Endothelial cell of umbilical vein (primary cell): ENCODE results near the gene MEIOB. TPM values are rescaled to one million over a fixed set of nuclear protein-coding genes. Genes with fewer than 3 reads are reported as not detected.

Source experiments
- BruUV-seq: library from RNA; stranded (reverse); fragments of 400-500 nt; replicated peaks from 2 replicates; lab custom pipeline; 2021; lab: Mats Ljungman, UMichigan
- CTCF ChIA-PET: fragments of 300-600, 350-600 bp; sonication (Branson Sonifier 250); formaldehyde crosslinking; loops from one replicate; lab custom pipeline; 2021; ENCODE audit warnings: antibody characterized with exemption, inconsistent platforms; lab: Charles Lee
- POLR2A ChIA-PET: fragments of 300-600, 350-600 bp; sonication (Branson Sonifier 250); formaldehyde crosslinking; loops from one replicate; lab custom pipeline; 2021; ENCODE audit warnings: antibody characterized with exemption, inconsistent platforms; lab: Charles Lee
- DNase-seq: peaks from one replicate; pipeline ENCODE4 v3.0.0-alpha.2; 2011; ENCODE audit warnings: low read depth, low spot score
- FAIRE-seq: peaks from 2 replicates; lab custom pipeline; 2011; peaks lifted over from hg19 to GRCh38; lab: Jason Lieb, UNC
- H2AFZ ChIP-seq: 2 replicates; pipeline ENCODE4 v1.6.0; 2012; ENCODE audit warnings: low read depth, low read length, control low read depth, inconsistent platforms
- H3K27ac ChIP-seq: 2 replicates; pipeline ENCODE4 v1.5.1; 2011; ENCODE audit warnings: low read depth, mild to moderate bottlenecking, control low read depth, low read length, moderate library complexity; ENCODE audit not compliant: insufficient read depth
- H3K27me3 ChIP-seq, 2 experiments: 2 replicates each; pipeline versions ENCODE4 v1.6.0 to v1.6.1; 2011; ENCODE audit warnings: low read length in 2 of 2, mixed read lengths in 1 of 2; ENCODE audit not compliant: control insufficient read depth in 2 of 2, insufficient read depth in 2 of 2
- H3K36me3 ChIP-seq, 2 experiments: 2 replicates in 1 of 2; 3 replicates in 1 of 2; pipeline ENCODE4 v1.5.1; 2011; ENCODE audit warnings: low read length in 2 of 2, mild to moderate bottlenecking in 1 of 2, moderate library complexity in 1 of 2; ENCODE audit not compliant: control insufficient read depth in 2 of 2, insufficient read depth in 2 of 2; ENCODE audit errors: extremely low read depth in 1 of 2
- H3K4me1 ChIP-seq: 3 replicates; pipeline ENCODE4 v1.5.1; 2011; ENCODE audit warnings: mild to moderate bottlenecking, low read length; ENCODE audit not compliant: control insufficient read depth, insufficient read depth; ENCODE audit errors: extremely low read depth
- H3K4me2 ChIP-seq: 2 replicates; pipeline ENCODE4 v1.6.1; 2011; ENCODE audit warnings: low read length, control low read depth, mixed read lengths; ENCODE audit not compliant: insufficient read depth
- H3K4me3 ChIP-seq, 3 experiments: fragments of 200-600 bp in 1 of 3; sonication (generic), shearing (Covaris generic) in 1 of 3; replicated peaks in 1 of 3; 2 replicates each; pipeline ENCODE4 v1.5.1; 2011 to 2016; ENCODE audit warnings: control low read depth in 3 of 3, low read length in 3 of 3, mild to moderate bottlenecking in 2 of 3, inconsistent platforms in 1 of 3, low read depth in 1 of 3, moderate library complexity in 1 of 3; ENCODE audit not compliant: insufficient read depth in 1 of 3
- H3K79me2 ChIP-seq: 2 replicates; pipeline ENCODE4 v1.6.0; 2012; ENCODE audit warnings: low read length, inconsistent platforms; ENCODE audit not compliant: control insufficient read depth, insufficient read depth
- H3K9ac ChIP-seq: replicated peaks from 2 replicates; pipeline ENCODE3; 2011; ENCODE audit warnings: low read length, control low read depth; ENCODE audit not compliant: insufficient read depth; ENCODE audit errors: extremely low read depth
- H3K9me1 ChIP-seq: replicated peaks from 3 replicates; pipeline ENCODE4 v1.6.0; 2011; ENCODE audit warnings: mild to moderate bottlenecking, low read length; ENCODE audit not compliant: control insufficient read depth, insufficient read depth; ENCODE audit errors: extremely low read depth
- H3K9me3 ChIP-seq: replicated peaks from 2 replicates; pipeline ENCODE4 v1.5.1; 2012; ENCODE audit warnings: low read length, inconsistent platforms; ENCODE audit not compliant: control insufficient read depth, insufficient read depth
- H4K20me1 ChIP-seq: replicated peaks from 2 replicates; pipeline ENCODE3; 2011; ENCODE audit warnings: mild to moderate bottlenecking, low read length; ENCODE audit not compliant: control insufficient read depth, insufficient read depth; ENCODE audit errors: extremely low read depth
- EZH2 ChIP-seq: IDR thresholded peaks from 2 replicates; pipeline ENCODE4 v1.6.1; 2012; ENCODE audit warnings: borderline replicate concordance, low read depth, mild to moderate bottlenecking, moderate library complexity, low read length, inconsistent platforms; ENCODE audit not compliant: severe bottlenecking
- FOS ChIP-seq: IDR thresholded peaks from 2 replicates; pipeline ENCODE4 v1.6.1; 2011; ENCODE audit warnings: mild to moderate bottlenecking, low read length, moderate library complexity, borderline replicate concordance; ENCODE audit not compliant: insufficient read depth
- GATA2 ChIP-seq: IDR thresholded peaks from 2 replicates; pipeline ENCODE4 v1.7.0; 2011; ENCODE audit warnings: low read depth, mild to moderate bottlenecking, moderate library complexity, mixed read lengths, low read length; ENCODE audit not compliant: insufficient read length, insufficient read depth
- JUN ChIP-seq: IDR thresholded peaks from 2 replicates; pipeline ENCODE4 v1.6.1; 2011; ENCODE audit warnings: borderline replicate concordance, low read depth; ENCODE audit not compliant: insufficient read length, insufficient read depth
- MAX ChIP-seq: IDR thresholded peaks from 2 replicates; pipeline ENCODE4 v1.6.1; 2011; ENCODE audit not compliant: insufficient read depth, insufficient read length
- MYC ChIP-seq: IDR thresholded peaks from one replicate; pipeline ENCODE4 v1.6.1; 2011; ENCODE audit warnings: mild to moderate bottlenecking, low read depth, low read length
- POLR2A ChIP-seq: IDR thresholded peaks from 2 replicates; pipeline ENCODE4 v1.6.1; 2012; ENCODE audit warnings: low read depth, mild to moderate bottlenecking, control low read depth, low read length
- POLR2AphosphoS5 ChIP-seq: IDR thresholded peaks from 2 replicates; pipeline ENCODE4 v1.6.1; 2012; ENCODE audit warnings: low read depth, mild to moderate bottlenecking, control low read depth, low read length, moderate library complexity; ENCODE audit not compliant: insufficient read depth
- dilution Hi-C: fragments of 300-500 bp; cut with MboI; formaldehyde crosslinking; loops from one replicate; pipeline ENCODE4 v1.15.0; 2019; ENCODE audit warnings: low sequenced_read_pairs; ENCODE audit not compliant: extremely low pct_ligation_motif_present
- intact Hi-C: fragments of 100-400 bp; cut with micrococcal nuclease; formaldehyde crosslinking; loops from one replicate; pipeline ENCODE4 v1.10.0; 2022
- polyA plus RNA-seq, 4 experiments: library from polyadenylated mRNA; depleted of rRNA in 3 of 4; stranded (reverse) in 3 of 4; unstranded in 1 of 4; fragments of >200 nt; gene quantifications; 2 replicates each; pipeline versions ENCODE4 v1.2.1 to v1.2.3, GENCODE V29; 2011 to 2012; ENCODE audit warnings: missing spikeins in 1 of 4
- total RNA-seq: library from RNA; stranded (reverse); gene quantifications from 2 replicates; pipeline ENCODE4 v1.2.3, GENCODE V29; 2021
- TF ChIP-seq, protein P1 (sequence below), 2 donors: IDR thresholded peaks; 1 replicate in 1 of 2; 2 replicates in 1 of 2; pipeline ENCODE4 v1.5.1; 2011; ENCODE audit warnings: low read length in 2 of 2, mild to moderate bottlenecking in 2 of 2, moderate library complexity in 2 of 2, control low read depth in 1 of 2, inconsistent platforms in 1 of 2, low read depth in 1 of 2; ENCODE audit not compliant: insufficient read depth in 1 of 2; ENCODE audit errors: extremely low read depth in 1 of 2

The MEIOB gene
- total and polyA plus RNA-seq, 2 donors (not counting 3 experiments of a cell fraction or from before 2014, with no cell fraction given): 0.04 TPM; not detected in 1

DNA sequence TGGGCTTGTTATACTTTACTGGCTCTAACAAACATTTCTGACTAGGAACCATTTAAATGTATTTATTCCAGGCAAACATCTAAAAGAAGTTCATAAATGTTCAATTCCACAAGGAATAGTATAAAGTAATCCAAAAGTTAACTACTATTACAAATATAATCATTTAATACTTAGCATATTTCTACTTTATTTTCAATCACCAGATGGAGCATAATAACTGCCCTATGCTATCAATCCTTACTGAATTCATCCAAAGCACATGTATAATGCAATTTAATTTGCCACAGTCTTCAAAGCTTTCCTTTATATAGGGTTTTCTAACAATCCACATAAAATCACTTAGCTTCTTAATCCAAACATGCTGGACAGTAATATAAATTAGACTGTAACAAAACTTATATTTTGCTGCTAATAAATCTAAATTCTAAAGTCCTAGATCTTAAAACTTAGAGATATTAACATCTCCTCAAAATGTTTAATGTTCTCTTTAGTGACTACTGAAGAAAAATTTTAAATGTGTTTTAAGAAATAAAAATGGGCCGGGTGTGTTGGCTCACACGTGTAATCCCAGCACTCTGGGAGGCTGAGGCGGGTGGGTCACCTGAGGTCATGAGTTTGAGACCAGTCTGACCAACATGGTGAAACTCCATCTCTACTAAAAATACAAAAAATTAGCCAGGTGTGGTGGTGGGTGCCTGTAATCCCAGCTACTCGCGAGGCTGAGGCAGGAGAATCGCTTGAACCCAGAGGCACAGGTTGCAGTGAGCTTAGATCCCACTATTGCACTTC lies 5.9 kb downstream of the MEIOB start:
- Histone ChIP-seq H3K9me3 (no peaks in the 10 kb centered on the region), H3K79me2 (no peaks in the 10 kb centered on the region), H3K9ac (no peak overlapping the region), H3K27ac (no peak overlapping the region), H3K9me1 (no peaks in the 10 kb centered on the region), H3K4me1 (peaks cover 2% of the 10 kb centered on the region), H3K4me2 (no peak overlapping the region), H2AFZ (no peak overlapping the region), H3K4me3 (no peak overlapping the region), H4K20me1 (no peaks in the 10 kb centered on the region), H3K36me3 (no peaks in the 10 kb centered on the region), H3K27me3 (peaks cover 2 to 7% of the 10 kb centered on the region in 2 experiments)
- intact Hi-C loops: no loop called here
- no TSS peak for BruUV-seq
- POLR2A ChIA-PET: no interaction called here
- CTCF ChIA-PET: interaction anchor here (0.8 to 2.0 kb wide), 9 partner anchors 8 to 66 kb away, joined by 3 to 7 read pairs (median 4); no protein-coding TSS in a partner anchor
- no peak for DNase-seq
- no peak for FAIRE-seq
- dilution Hi-C loops: no loop called here
- no peak for TF ChIP-seq JUN
- no peak for TF ChIP-seq POLR2A
- TF ChIP-seq POLR2AphosphoS5: no peak
- TF ChIP-seq FOS: no peak
- TF ChIP-seq MYC: no peak
- TF ChIP-seq EZH2: no peak
- no peak for TF ChIP-seq GATA2
- TF ChIP-seq, protein P1, sequence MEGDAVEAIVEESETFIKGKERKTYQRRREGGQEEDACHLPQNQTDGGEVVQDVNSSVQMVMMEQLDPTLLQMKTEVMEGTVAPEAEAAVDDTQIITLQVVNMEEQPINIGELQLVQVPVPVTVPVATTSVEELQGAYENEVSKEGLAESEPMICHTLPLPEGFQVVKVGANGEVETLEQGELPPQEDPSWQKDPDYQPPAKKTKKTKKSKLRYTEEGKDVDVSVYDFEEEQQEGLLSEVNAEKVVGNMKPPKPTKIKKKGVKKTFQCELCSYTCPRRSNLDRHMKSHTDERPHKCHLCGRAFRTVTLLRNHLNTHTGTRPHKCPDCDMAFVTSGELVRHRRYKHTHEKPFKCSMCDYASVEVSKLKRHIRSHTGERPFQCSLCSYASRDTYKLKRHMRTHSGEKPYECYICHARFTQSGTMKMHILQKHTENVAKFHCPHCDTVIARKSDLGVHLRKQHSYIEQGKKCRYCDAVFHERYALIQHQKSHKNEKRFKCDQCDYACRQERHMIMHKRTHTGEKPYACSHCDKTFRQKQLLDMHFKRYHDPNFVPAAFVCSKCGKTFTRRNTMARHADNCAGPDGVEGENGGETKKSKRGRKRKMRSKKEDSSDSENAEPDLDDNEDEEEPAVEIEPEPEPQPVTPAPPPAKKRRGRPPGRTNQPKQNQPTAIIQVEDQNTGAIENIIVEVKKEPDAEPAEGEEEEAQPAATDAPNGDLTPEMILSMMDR (IDR thresholded peaks at IDR 0.05; ENCODE audit: extremely low read depth in 1 of 2, insufficient read depth in 1 of 2, low read depth in 1 of 2, low read length in 2 of 2): no peak
- no peak for TF ChIP-seq MAX
